HEK293 (cell line): ENCODE measurements around the gene IGFBP2.
A peak's percentile ranks its signal among the peaks of the same experiment; 100 is the strongest.

Experiments used
- EGR2 ChIP-seq: fragments of 450-650 bp; formaldehyde crosslinking; IDR thresholded peaks from 2 replicates; pipeline ENCODE4 v1.5.1; 2016; ENCODE audit warnings: low read depth, missing biosample characterization, missing genetic modification characterization
- FEZF1 ChIP-seq: fragments of 450-650 bp; formaldehyde crosslinking; IDR thresholded peaks from 2 replicates; pipeline ENCODE4 v1.5.1; 2016; ENCODE audit warnings: missing biosample characterization, missing genetic modification characterization
- GLI2 ChIP-seq: fragments of 450-650 bp; formaldehyde crosslinking; IDR thresholded peaks from 2 replicates; pipeline ENCODE4; 2017; ENCODE audit warnings: missing biosample characterization, missing genetic modification characterization, low read depth, borderline replicate concordance
- HOXA7 ChIP-seq: sonication (generic); formaldehyde crosslinking; IDR thresholded peaks from 2 replicates; pipeline ENCODE4 v1.8.1; 2022; ENCODE audit warnings: missing genetic modification reagents, borderline replicate concordance
- KLF8 ChIP-seq: fragments of 450-650 bp; formaldehyde crosslinking; IDR thresholded peaks from 2 replicates; pipeline ENCODE4 v1.5.1; 2016; ENCODE audit warnings: missing biosample characterization, missing genetic modification characterization
- KLF9 ChIP-seq: fragments of 450-650 bp; formaldehyde crosslinking; IDR thresholded peaks from 2 replicates; pipeline ENCODE4 v1.5.1; 2016; ENCODE audit warnings: missing biosample characterization, missing genetic modification characterization, low read depth
- MYNN ChIP-seq: fragments of 450-650 bp; formaldehyde crosslinking; IDR thresholded peaks from 2 replicates; pipeline ENCODE4 v1.5.1; 2016; ENCODE audit warnings: missing biosample characterization, missing genetic modification characterization, borderline replicate concordance
- PRDM2 ChIP-seq: fragments of 450-650 bp; formaldehyde crosslinking; IDR thresholded peaks from 2 replicates; pipeline ENCODE4 v1.5.1; 2016; ENCODE audit warnings: missing biosample characterization, missing genetic modification characterization, borderline replicate concordance
- SCRT1 ChIP-seq: fragments of 450-650 bp; formaldehyde crosslinking; IDR thresholded peaks from 2 replicates; pipeline ENCODE4 v1.5.1; 2016; ENCODE audit warnings: missing biosample characterization, missing genetic modification characterization, borderline replicate concordance
- SP2 ChIP-seq: fragments of 450-650 bp; formaldehyde crosslinking; IDR thresholded peaks from 2 replicates; pipeline ENCODE4 v1.5.1; 2016; ENCODE audit warnings: missing biosample characterization, missing genetic modification characterization
- ZBTB8A ChIP-seq: fragments of 450-650 bp; formaldehyde crosslinking; IDR thresholded peaks from 2 replicates; pipeline ENCODE4 v1.5.1; 2016; ENCODE audit warnings: missing biosample characterization, missing genetic modification characterization
- ZFP3 ChIP-seq: fragments of 450-650 bp; formaldehyde crosslinking; IDR thresholded peaks from 2 replicates; pipeline ENCODE4 v1.5.1; 2016; ENCODE audit warnings: low read depth, missing biosample characterization, missing genetic modification characterization
- ZNF114 ChIP-seq: fragments of 450-650 bp; formaldehyde crosslinking; IDR thresholded peaks from 2 replicates; pipeline ENCODE4 v1.5.0; 2017; ENCODE audit warnings: missing biosample characterization, missing genetic modification characterization
- ZNF248 ChIP-seq: fragments of 450-650 bp; formaldehyde crosslinking; IDR thresholded peaks from 2 replicates; pipeline ENCODE4 v1.5.1; 2017; ENCODE audit warnings: missing biosample characterization, missing genetic modification characterization
- ZNF416 ChIP-seq: fragments of 450-650 bp; formaldehyde crosslinking; IDR thresholded peaks from 2 replicates; pipeline ENCODE4 v1.5.1; 2016; ENCODE audit warnings: missing biosample characterization, missing genetic modification characterization
- ZNF426 ChIP-seq: fragments of 450-650 bp; formaldehyde crosslinking; IDR thresholded peaks from 2 replicates; pipeline ENCODE4 v1.5.1; 2017; ENCODE audit warnings: missing biosample characterization, missing genetic modification characterization, mild to moderate bottlenecking, inconsistent platforms, moderate library complexity
- ZNF521 ChIP-seq: fragments of 450-650 bp; formaldehyde crosslinking; IDR thresholded peaks from 2 replicates; pipeline ENCODE4 v1.5.1; 2017; ENCODE audit warnings: missing biosample characterization, mild to moderate bottlenecking, missing genetic modification characterization
- ZNF561 ChIP-seq: fragments of 450-650 bp; IDR thresholded peaks from 2 replicates; pipeline ENCODE4 v1.5.1; 2018; ENCODE audit warnings: missing biosample characterization, missing genetic modification characterization, borderline replicate concordance
- ZNF660 ChIP-seq: fragments of 450-650 bp; IDR thresholded peaks from 2 replicates; pipeline ENCODE4 v1.5.1; 2018; ENCODE audit warnings: missing biosample characterization, mild to moderate bottlenecking, missing genetic modification characterization
- ZNF664 ChIP-seq: fragments of 450-650 bp; formaldehyde crosslinking; IDR thresholded peaks from 2 replicates; pipeline ENCODE4 v1.5.1; 2016; ENCODE audit warnings: missing biosample characterization, missing genetic modification characterization
- ZNF747 ChIP-seq: fragments of 450-650 bp; formaldehyde crosslinking; IDR thresholded peaks from 2 replicates; pipeline ENCODE4 v1.5.1; 2016; ENCODE audit warnings: missing biosample characterization, missing genetic modification characterization
- ZNF768 ChIP-seq: fragments of 450-650 bp; formaldehyde crosslinking; IDR thresholded peaks from 2 replicates; pipeline ENCODE4 v1.5.1; 2018; ENCODE audit warnings: missing biosample characterization, mild to moderate bottlenecking, missing genetic modification characterization
- ZNF837 ChIP-seq: fragments of 450-650 bp; formaldehyde crosslinking; IDR thresholded peaks from 2 replicates; pipeline ENCODE4 v1.5.1; 2016; ENCODE audit warnings: missing biosample characterization, missing genetic modification characterization
- TF ChIP-seq, protein P1 (sequence below): fragments of 450-650 bp; formaldehyde crosslinking; IDR thresholded peaks from 2 replicates; pipeline ENCODE4 v1.5.1; 2017; ENCODE audit warnings: missing biosample characterization, missing genetic modification characterization
- TF ChIP-seq, protein P2 (sequence below): fragments of 450-650 bp; formaldehyde crosslinking; conservative IDR thresholded peaks from 2 replicates; pipeline ENCODE4 v1.5.1; 2016; ENCODE audit warnings: low read depth, missing biosample characterization, missing genetic modification characterization
- TF ChIP-seq, protein P3 (sequence below): fragments of 450-650 bp; formaldehyde crosslinking; IDR thresholded peaks from 2 replicates; pipeline ENCODE4 v1.5.1; 2016; ENCODE audit warnings: missing biosample characterization, missing genetic modification characterization, low read depth
- TF ChIP-seq, protein P4 (sequence below): fragments of 450-650 bp; formaldehyde crosslinking; IDR thresholded peaks from 2 replicates; pipeline ENCODE4 v1.5.1; 2017; ENCODE audit warnings: missing biosample characterization, missing genetic modification characterization

Gene IGFBP2

DNA sequence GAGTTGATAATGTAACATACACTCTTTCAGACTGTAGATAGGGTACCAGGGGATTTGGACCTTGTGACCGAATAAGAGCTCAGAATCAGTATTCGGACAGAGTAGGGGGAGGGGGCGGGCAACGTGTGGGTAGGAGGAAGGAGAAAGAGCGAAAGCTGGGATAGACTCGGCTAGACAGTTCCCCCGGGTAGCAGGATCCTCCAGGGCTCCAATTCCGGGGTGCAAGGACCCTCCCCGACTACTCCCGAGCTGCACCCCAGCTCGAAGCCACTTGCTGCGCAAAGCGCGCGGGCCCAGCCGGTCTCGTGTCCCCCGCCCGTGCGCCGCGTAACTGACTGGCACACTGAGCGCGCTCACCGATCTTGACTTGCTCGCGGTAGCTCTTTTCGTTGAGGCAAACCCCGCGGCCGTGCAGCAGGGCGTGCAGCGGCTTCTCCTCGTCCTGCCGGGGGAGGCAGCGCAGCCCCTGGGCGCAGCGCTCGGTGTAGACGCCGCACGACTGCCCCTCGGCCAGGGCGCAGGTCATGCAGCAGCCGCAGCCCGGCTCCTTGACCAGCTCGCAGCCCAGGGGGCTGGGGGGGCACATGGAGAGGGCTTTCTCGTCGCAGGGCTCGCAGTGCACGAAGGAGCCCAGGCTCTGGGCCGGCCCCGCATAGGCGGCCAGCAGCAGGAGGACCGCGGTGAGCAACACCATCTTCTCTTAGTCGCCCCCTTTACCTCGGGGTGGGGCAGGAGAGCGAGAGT lies 61.0 kb downstream of the IGFBP2 start (continued):
- TF ChIP-seq ZNF660 (tag by site-specific recombination) (no peak; the same call in 1 of the 2 replicates), ZNF561 (no peak), ZNF114 (tag by site-specific recombination) (no peak), ZNF747 (no peak), ZNF768 (no peak), EGR2 (peak; percentile 39; the same call in 1 of the 2 replicates), ZFP3 (tag by site-specific recombination) (0 out of 2 replicates have a peak, but pooled peaks have one; percentile 7), SP2 (tag by site-specific recombination) (peak; percentile 38; the same call in 1 of the 2 replicates), ZNF837 (0 out of 2 replicates have a peak, but pooled peaks have one; percentile 75), MYNN (tag by site-specific recombination) (no peak), FEZF1 (tag by site-specific recombination) (peak; percentile 29; the same call in 1 of the 2 replicates), ZNF426 (tag by site-specific recombination) (no peak), HOXA7 (CRISPR knock-in tag) (no peak), ZBTB8A (peak; percentile 57; the same call in 1 of the 2 replicates), ZNF416 (tag by site-specific recombination) (no peak), PRDM2 (tag by site-specific recombination) (no peak), KLF8 (tag by site-specific recombination) (no peak), ZNF521 (tag by site-specific recombination) (no peak), GLI2 (tag by site-specific recombination) (no peak), KLF9 (tag by site-specific recombination) (no peak), ZNF248 (tag by site-specific recombination) (no peak), SCRT1 (tag by site-specific recombination) (no peak), ZNF664 (tag by site-specific recombination) (no peak)
- TF ChIP-seq, protein P1, sequence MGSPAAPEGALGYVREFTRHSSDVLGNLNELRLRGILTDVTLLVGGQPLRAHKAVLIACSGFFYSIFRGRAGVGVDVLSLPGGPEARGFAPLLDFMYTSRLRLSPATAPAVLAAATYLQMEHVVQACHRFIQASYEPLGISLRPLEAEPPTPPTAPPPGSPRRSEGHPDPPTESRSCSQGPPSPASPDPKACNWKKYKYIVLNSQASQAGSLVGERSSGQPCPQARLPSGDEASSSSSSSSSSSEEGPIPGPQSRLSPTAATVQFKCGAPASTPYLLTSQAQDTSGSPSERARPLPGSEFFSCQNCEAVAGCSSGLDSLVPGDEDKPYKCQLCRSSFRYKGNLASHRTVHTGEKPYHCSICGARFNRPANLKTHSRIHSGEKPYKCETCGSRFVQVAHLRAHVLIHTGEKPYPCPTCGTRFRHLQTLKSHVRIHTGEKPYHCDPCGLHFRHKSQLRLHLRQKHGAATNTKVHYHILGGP = no peak
- TF ChIP-seq, protein P2, sequence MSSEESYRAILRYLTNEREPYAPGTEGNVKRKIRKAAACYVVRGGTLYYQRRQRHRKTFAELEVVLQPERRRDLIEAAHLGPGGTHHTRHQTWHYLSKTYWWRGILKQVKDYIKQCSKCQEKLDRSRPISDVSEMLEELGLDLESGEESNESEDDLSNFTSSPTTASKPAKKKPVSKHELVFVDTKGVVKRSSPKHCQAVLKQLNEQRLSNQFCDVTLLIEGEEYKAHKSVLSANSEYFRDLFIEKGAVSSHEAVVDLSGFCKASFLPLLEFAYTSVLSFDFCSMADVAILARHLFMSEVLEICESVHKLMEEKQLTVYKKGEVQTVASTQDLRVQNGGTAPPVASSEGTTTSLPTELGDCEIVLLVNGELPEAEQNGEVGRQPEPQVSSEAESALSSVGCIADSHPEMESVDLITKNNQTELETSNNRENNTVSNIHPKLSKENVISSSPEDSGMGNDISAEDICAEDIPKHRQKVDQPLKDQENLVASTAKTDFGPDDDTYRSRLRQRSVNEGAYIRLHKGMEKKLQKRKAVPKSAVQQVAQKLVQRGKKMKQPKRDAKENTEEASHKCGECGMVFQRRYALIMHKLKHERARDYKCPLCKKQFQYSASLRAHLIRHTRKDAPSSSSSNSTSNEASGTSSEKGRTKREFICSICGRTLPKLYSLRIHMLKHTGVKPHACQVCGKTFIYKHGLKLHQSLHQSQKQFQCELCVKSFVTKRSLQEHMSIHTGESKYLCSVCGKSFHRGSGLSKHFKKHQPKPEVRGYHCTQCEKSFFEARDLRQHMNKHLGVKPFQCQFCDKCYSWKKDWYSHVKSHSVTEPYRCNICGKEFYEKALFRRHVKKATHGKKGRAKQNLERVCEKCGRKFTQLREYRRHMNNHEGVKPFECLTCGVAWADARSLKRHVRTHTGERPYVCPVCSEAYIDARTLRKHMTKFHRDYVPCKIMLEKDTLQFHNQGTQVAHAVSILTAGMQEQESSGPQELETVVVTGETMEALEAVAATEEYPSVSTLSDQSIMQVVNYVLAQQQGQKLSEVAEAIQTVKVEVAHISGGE (tag by site-specific recombination) = no peak
- TF ChIP-seq, protein P3, sequence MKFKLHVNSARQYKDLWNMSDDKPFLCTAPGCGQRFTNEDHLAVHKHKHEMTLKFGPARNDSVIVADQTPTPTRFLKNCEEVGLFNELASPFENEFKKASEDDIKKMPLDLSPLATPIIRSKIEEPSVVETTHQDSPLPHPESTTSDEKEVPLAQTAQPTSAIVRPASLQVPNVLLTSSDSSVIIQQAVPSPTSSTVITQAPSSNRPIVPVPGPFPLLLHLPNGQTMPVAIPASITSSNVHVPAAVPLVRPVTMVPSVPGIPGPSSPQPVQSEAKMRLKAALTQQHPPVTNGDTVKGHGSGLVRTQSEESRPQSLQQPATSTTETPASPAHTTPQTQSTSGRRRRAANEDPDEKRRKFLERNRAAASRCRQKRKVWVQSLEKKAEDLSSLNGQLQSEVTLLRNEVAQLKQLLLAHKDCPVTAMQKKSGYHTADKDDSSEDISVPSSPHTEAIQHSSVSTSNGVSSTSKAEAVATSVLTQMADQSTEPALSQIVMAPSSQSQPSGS (tag by site-specific recombination) = no peak
- TF ChIP-seq, protein P4, sequence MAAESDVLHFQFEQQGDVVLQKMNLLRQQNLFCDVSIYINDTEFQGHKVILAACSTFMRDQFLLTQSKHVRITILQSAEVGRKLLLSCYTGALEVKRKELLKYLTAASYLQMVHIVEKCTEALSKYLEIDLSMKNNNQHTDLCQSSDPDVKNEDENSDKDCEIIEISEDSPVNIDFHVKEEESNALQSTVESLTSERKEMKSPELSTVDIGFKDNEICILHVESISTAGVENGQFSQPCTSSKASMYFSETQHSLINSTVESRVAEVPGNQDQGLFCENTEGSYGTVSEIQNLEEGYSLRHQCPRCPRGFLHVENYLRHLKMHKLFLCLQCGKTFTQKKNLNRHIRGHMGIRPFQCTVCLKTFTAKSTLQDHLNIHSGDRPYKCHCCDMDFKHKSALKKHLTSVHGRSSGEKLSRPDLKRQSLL (tag by site-specific recombination) = no peak
